Activated CD4-positive, alpha-beta T cell treated with anti-CD3 and anti-CD28 coated beads, Interleukin-2, amount 50 U/mL, for 1 hour (primary cell): Measurements from ENCODE around the gene NT5DC2.

Experiments used
- DNase-seq: peaks from one replicate; pipeline ENCODE4 v3.0.0-alpha.2; 2020

Gene NT5DC2

GRCh38 chr3:52484680-52485461 lies 48.8 kb downstream of the NT5DC2 start:
- no peak for DNase-seq

- no peak for DNase-seq
Observed at GRCh38 chr3:52483577-52484381, 49.9 kb downstream of the NT5DC2 start.

- no peak for DNase-seq
Observed at GRCh38 chr3:52483081-52483480, 50.6 kb downstream of the NT5DC2 start.

GRCh38 chr3:52481819-52482521 lies 51.7 kb downstream of the NT5DC2 start:
- DNase-seq: no peak

- DNase-seq: no peak
Observed at GRCh38 chr3:52480768-52481715, 52.6 kb downstream of the NT5DC2 start.

GRCh38 chr3:52479877-52480575 lies 53.6 kb downstream of the NT5DC2 start:
- DNase-seq: no peak

GRCh38 chr3:52479037-52479876 lies 54.4 kb downstream of the NT5DC2 start:
- DNase-seq: no peak

- no peak for DNase-seq
Observed at GRCh38 chr3:52477796-52478095, 55.9 kb downstream of the NT5DC2 start.

- no peak for DNase-seq
Observed at GRCh38 chr3:52477076-52477795, 56.4 kb downstream of the NT5DC2 start.
